Neutrophil (primary cell): Measurements from ENCODE around the gene JADE1.

Source experiments
- H3K27ac ChIP-seq: fragments of 200-600 bp; sonication (generic); 2 replicates; pipeline ENCODE4 v1.5.1; 2016; ENCODE audit warnings: mild to moderate bottlenecking, moderate library complexity
- H3K27me3 ChIP-seq: fragments of 200-600 bp; sonication (generic); 2 replicates; pipeline ENCODE4 v1.6.0; 2016; ENCODE audit warnings: mild to moderate bottlenecking
- H3K36me3 ChIP-seq: fragments of 200-600 bp; sonication (generic); 2 replicates; pipeline ENCODE4 v1.5.1; 2017
- H3K4me1 ChIP-seq, 2 experiments: fragments of 200-600 bp in 1 of 2; sonication (generic) in 1 of 2; 1 replicate in 1 of 2; 2 replicates in 1 of 2; pipeline versions ENCODE4 v1.5.1 to v1.6.1; 2013 to 2016; ENCODE audit warnings: low read depth in 1 of 2, low read length in 1 of 2, mild to moderate bottlenecking in 1 of 2, moderate library complexity in 1 of 2; ENCODE audit not compliant: control insufficient read depth in 1 of 2, insufficient read depth in 1 of 2
- H3K4me3 ChIP-seq, 2 experiments: fragments of 200-600 bp in 1 of 2; sonication (generic) in 1 of 2; 1 replicate in 1 of 2; 2 replicates in 1 of 2; pipeline ENCODE4 v1.5.1; 2013 to 2016; ENCODE audit warnings: low read depth in 1 of 2, low read length in 1 of 2, mild to moderate bottlenecking in 1 of 2, moderate library complexity in 1 of 2
- H3K9me3 ChIP-seq: fragments of 200-600 bp; sonication (generic); 2 replicates; pipeline ENCODE4 v1.5.1; 2016
- TF ChIP-seq, protein P1 (sequence below): fragments of 200-600 bp; sonication (generic); IDR thresholded peaks from 2 replicates; pipeline ENCODE4 v1.5.1; 2016; ENCODE audit warnings: antibody characterized with exemption

Gene JADE1

DNA sequence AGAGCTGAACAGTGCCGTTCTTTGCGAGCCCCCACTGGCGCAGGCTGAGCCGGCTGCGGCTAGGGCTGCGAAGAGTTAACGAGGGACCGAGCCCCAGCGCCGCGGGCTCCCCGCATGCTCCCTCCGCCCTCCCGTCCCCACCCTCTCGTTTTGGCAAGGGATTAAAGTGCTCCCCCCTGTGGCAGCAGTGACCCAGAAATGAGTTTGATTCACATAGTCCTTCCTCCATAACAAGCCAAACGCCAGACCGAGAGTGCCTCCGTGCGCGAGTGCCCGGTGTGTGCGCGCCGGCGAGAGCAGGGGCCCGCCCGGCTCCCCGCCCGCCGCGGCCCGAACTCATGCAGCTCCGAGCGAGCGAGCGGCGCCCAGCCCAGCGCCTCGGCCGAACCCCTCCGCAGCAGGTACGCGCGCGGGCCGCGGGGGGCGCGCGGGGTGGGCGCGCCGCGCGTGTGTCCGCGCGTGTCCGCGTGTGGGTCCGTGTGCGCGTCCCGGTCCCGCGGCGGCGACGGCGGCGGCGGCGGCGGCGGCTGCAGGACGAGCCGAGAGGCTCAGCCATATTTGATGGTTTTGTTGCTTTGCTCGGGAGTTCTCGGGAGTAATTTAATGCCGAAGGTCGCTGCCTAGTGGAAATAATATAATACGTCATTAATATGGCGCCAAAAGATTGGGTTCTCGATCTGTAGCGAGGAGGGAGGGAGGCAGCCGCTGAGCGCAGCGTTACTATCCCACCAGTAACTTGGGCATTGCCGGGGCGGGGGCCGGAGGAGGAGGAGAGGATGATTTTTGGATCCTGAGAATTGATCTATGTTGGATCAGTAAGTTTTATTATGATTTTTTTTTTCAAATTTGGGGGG is at the start of gene JADE1:
JADE1 (plus strand) TSS at position 224 of the 854 bp plus-strand sequence. CDS start 22,059 bp downstream, outside the sequence.
- TF ChIP-seq, protein P1, sequence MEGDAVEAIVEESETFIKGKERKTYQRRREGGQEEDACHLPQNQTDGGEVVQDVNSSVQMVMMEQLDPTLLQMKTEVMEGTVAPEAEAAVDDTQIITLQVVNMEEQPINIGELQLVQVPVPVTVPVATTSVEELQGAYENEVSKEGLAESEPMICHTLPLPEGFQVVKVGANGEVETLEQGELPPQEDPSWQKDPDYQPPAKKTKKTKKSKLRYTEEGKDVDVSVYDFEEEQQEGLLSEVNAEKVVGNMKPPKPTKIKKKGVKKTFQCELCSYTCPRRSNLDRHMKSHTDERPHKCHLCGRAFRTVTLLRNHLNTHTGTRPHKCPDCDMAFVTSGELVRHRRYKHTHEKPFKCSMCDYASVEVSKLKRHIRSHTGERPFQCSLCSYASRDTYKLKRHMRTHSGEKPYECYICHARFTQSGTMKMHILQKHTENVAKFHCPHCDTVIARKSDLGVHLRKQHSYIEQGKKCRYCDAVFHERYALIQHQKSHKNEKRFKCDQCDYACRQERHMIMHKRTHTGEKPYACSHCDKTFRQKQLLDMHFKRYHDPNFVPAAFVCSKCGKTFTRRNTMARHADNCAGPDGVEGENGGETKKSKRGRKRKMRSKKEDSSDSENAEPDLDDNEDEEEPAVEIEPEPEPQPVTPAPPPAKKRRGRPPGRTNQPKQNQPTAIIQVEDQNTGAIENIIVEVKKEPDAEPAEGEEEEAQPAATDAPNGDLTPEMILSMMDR = peak; percentile 68
- Histone ChIP-seq H3K4me1 (peaks cover 27 to 29% of the 10 kb centered on the region in 2 experiments), H3K4me3 (peak within 1 kb of the TSS; percentile 91 to 94), H3K9me3 (no peaks in the 10 kb centered on the region), H3K27me3 (no peaks in the 10 kb centered on the region), H3K36me3 (no peaks in the 10 kb centered on the region), H3K27ac (peak within 1 kb of the TSS; percentile 96)

DNA sequence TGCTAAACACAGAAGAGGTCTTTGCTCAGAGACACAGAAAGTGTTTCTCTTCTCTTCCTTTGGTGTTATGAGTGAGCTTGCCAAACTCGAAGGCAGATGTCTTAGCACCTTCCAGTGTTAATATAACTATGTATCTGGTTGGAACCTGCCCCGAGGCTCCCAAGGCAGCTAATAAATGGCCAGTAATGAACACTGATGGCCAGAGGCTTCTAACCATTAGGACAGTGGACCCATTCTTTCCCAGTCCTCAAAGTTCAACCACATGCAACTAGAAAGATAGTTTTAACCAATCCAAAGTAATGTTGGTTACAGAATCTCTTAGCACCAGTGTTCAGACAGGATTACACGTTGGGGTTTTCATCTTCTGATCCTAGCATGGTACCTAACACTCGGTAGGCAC is 42.7 kb upstream of the JADE1 start:
- no peaks in the 10 kb centered on the region for H3K4me1 ChIP-seq
- TF ChIP-seq, protein P1 = no peak
- H3K27me3 ChIP-seq = no peaks in the 10 kb centered on the region
- H3K27ac ChIP-seq = no peak overlapping the region
- no peaks in the 10 kb centered on the region for H3K9me3 ChIP-seq
- H3K36me3 ChIP-seq = no peaks in the 10 kb centered on the region
- H3K4me3 ChIP-seq = no peak overlapping the region

DNA sequence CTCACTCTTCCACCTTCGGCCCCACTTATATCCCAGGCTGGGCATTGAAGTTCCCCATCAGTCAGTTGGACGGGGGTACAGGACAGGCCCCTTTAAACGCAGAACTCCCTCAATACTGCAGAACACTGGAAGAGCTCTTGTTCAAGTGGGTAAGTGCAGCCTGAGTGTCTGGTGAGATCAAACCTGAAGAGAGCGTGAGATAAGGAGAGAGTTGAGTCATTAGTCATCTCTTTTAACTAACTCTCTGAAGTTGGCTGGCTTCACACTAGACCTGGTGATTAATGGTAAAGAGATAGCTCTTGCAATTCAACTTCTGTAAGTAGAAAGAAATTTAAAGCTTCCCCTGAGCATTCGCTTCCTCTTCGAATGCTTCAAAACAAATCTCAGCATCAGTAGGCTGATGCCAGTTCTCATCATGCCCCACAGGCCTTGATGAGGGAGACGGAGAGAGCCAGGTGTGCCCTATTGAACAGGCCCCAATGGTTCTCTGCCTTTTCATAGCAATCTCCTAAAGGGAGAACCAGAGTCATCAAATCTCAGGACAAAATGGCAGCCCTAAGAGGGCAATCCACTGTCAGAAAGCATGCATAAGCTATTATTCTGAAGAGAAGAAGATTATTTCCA is 41.0 kb upstream of the JADE1 start:
- Histone ChIP-seq H3K4me1 (no peaks in the 10 kb centered on the region), H3K36me3 (no peaks in the 10 kb centered on the region), H3K4me3 (no peak overlapping the region), H3K27me3 (no peaks in the 10 kb centered on the region), H3K9me3 (no peaks in the 10 kb centered on the region), H3K27ac (no peak overlapping the region)
- TF ChIP-seq, protein P1 = no peak

- Histone ChIP-seq H3K27ac (no peak overlapping the region), H3K9me3 (no peaks in the 10 kb centered on the region), H3K36me3 (no peaks in the 10 kb centered on the region), H3K4me1 (no peaks in the 10 kb centered on the region), H3K4me3 (no peak overlapping the region), H3K27me3 (no peaks in the 10 kb centered on the region)
- TF ChIP-seq, protein P1 = no peak
Measured at GRCh38 chr4:128769011-128769410, 40.5 kb upstream of the JADE1 start.

DNA sequence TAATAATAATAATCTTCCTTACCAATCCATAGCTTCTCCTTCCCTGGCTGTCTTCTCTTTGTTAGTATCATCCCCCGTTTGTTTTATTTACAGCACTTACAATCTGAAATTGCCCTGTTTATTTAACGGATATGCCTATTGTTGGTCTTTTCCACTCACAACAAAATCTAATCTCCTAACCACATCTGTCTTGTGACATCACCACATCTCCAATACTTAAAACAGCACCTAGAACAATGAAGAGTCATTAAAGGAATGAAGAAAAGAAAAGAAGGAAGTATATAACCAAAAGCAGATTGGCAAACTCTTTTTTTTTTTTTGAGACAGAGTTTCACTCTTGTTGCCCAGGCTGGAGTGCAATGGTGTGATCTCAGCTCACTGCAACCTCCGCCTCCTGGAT is 38.7 kb upstream of the JADE1 start:
- H3K36me3 ChIP-seq = no peaks in the 10 kb centered on the region
- H3K27ac ChIP-seq = no peak overlapping the region
- no peak overlapping the region for H3K4me3 ChIP-seq
- H3K9me3 ChIP-seq = no peaks in the 10 kb centered on the region
- no peaks in the 10 kb centered on the region for H3K4me1 ChIP-seq
- TF ChIP-seq, protein P1 = no peak
- no peaks in the 10 kb centered on the region for H3K27me3 ChIP-seq
